IPS DF 4.7 (cell line): ENCODE measurements around the gene TMEM86A.

ENCODE experiments used
- DNase-seq: peaks from one replicate; pipeline ENCODE4 v3.0.0-alpha.2; 2013; ENCODE audit warnings: low spot score; ENCODE audit errors: extremely low read depth

TMEM86A gene

GRCh38 chr11:18754308-18754707 is 55.7 kb downstream of the TMEM86A start:
- DNase-seq: no peak
